IPS-11a (cell line): ENCODE measurements around the gene ZNF141.

Source experiments
- H3K4me3 ChIP-seq: one replicate; pipeline ENCODE4 v1.5.1; 2013; ENCODE audit warnings: low read depth, low read length, control low read depth

Gene ZNF141

DNA sequence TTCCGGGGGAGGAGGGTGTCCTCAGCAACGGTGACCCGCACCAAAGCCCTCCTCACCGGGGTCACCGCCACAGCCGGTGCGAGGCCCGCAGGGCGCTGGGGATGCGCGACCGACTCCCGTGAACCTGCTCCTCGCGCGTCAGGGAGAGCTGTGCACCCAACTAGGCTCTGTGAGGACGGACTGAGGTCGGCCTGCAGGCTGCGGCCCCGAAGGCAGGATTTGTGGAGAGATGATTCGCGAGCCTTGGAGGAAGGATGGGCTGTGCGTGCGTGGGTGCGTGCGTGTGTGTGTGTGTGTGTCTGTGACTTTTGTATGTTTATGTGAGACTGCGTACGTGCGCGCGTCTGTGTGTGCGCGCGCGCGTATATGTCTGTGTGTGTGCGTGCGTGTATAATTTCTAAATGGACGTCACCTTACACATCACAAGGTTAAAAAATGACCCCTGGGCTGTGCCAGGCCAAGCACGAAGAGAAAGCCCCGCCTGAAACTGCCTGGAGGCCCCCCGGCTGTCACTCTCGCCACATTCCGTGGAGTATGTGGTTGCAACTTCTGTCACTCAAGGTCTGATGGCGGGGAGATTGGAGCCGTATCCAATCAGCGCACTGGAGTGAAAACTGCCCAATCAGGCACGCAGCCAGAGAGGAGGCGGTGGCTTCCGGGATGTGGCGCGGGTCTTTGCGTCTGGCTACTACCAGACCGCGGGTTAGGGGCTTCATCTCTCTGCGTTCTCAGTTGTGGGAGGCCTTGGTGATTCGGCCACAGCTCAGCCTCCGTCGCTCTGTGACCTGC lies at the start of gene ZNF141:
TSS of gene ZNF141 (plus strand) at position 672 of the 789 bp plus-strand sequence. CDS start 170 bp downstream, outside the sequence.
- peak within 1 kb of the TSS; percentile 92 for H3K4me3 ChIP-seq

DNA sequence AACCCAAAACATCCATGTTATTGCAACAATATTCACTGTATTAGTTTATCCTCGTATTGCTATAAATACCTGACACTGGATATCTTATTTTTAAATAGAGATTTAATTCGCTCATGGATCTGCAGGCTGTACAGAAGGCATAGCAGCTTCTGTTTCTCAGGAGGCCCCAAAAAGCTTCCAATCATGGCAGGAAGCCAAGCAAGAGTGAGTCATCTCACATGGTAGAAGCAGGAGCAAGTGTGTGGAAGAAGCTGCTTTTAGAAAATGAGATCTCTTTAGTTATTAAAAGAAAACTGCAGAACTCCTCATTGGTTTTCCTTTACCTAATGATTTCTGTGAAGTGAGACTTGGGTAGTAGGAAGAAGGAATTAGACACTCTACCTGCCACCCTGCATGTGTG lies 48.7 kb upstream of the ZNF141 start:
- H3K4me3 ChIP-seq: no peak overlapping the region

DNA sequence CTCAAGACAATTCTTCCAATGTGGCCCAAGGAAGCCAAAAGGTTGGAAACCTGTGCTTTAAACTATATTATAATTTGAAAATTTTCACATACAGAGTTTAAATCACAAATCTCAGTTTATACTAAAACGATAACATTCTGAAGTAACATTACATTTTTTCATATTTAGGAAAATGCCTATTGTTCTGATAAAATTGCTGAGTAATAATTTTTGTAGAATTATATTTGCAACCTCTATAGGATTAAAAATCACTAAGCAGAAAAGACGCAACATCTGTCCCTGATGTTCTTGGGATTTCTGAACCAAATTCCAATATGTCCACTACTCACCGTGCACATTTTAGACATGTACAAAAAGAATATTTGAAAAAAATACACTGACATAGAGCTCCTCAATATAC lies 42.9 kb upstream of the ZNF141 start:
- no peak overlapping the region for H3K4me3 ChIP-seq

DNA sequence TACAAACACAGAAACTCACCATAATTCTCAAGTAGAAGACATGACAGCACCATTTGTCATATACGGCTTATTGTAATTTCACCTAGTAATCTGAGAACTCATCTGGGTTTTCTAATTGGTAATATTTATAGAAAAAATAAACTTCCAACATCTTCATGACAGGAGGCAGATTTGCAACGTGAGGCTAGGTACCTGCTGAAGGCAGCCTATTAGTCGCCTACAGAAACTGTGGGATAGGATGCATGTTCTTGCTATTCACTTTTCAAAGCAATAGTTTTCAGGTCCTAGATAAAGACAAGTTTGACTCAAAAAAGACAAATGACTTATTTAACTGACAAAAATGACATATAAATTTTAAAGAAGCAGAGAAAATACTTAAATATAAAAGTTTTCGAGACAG lies 35.2 kb upstream of the ZNF141 start:
- H3K4me3 ChIP-seq: no peak overlapping the region

DNA sequence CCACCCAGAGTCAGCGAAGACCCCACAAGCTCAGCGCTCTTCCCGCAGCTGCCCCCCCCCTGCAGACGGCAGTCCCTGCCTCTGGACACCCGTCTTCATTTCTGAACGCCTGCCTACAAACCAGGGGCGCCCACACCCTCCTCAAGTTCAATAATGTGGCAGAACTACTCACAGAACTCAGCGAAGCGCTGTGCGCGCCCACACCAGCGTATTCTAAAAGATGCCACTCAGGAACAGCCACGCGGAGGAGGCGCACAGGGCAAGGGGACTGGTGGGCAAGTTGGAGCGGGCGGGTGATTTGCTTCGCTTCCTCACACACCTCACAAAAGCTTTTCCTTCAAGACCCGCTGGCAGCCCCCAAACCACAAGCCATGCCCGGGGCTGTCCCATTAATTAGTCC lies 33.1 kb upstream of the ZNF141 start:
- H3K4me3 ChIP-seq: peak overlapping the region; percentile 90

DNA sequence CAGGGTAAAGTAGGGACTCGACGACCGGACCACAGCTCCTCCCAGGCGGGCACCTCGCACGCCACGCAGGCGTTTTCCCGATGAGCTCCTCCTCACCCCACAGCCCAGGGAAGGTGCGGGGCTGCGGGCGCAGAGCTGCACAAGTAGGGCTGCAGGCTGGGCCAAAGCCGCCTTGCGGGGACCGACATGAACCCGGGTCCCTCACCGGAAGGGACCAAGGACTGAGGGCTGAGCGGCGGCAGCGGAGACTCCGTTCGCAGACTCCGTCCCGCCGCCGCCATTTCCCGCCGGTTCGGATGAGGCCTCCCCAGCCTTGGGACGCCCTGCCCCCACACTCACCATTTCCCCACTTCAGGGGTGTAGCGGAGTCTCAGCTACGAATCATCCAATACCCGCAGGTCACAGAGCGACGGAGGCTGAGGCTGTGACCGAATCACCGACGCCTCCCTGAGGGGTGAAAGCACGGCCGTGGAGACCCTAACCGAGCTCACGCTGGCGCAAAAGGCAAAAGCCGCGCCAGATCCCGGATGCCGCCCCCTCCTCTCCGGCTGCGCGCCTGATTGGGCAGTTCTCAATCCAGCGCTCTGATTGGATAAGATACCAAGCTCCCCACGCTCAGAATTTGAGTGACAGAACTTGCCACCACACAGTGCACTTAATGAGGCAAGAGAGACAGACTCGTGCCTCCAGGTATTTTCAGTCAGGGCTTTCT lies 32.5 kb upstream of the ZNF141 start, which contains the start of gene ZNF732:
TSS of gene ZNF732 (minus strand) at position 506 of the 712 bp plus-strand sequence. CDS start at position 342, 164 bp downstream.
- peak within 1 kb of the TSS; percentile 90 for H3K4me3 ChIP-seq

DNA sequence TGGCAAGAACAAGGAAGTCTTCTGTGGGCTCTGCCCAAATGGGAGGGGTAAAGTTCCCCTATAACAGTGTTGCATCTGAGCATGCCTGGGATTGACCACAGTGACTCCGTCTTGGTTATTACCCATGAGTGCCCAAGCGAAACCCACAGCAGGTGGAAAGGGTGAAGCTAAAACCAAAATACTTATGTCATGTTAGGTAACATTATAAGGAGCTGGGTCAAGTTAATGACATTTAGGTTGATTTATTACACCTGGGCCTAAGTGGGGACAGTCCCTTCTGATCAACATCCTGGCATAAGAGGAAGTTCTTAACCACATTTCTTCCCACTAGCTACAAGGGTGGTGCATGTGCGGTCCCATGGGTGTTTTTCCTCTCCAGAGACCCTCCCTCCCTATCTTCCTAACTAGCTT lies 31.1 kb upstream of the ZNF141 start:
- no peak overlapping the region for H3K4me3 ChIP-seq

DNA sequence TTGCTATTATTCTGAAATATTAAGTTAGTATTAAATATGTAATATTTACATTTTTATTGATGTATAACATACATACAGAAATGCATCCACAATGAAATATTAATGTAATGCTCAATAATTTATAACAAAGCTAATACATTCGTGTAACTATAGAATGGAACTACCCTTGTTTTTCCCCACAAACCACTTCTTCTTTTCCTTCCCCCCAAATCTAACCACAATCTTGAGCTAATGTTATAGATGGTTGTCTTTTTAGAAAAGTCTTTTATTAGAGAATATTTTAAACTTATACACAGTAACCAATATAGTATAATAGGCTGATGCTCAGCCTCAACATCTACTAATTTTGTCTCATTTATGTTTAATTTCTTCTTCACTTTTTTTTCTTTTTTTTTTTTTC lies 27.8 kb upstream of the ZNF141 start:
- no peak overlapping the region for H3K4me3 ChIP-seq

DNA sequence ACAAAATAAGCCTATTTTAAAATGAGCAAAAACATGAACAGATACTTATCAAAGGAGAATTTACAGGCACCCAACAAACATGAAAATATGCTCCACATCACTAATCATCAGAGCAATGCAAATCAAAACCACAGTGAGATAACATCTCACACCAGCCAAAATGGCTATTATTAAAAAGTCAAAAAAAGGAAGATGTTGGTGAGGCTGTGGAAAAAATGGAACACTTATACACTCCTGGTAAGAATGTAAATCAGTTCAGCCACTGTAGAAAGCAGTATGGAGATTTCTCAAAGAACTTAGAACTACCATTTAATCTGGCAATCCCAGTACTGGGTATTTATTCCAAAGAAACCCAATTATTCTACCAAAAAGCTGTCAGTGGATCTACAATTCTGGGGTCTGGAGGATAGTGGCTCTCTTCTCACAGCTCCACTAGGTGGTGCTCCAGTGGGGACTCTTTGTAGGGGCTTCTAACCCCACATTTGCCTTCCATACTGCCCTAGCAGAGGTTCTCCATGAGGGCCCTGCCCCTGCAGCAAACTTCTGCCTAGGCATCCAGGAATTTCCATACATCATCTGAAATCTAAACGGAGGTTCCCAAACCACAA lies 23.2 kb upstream of the ZNF141 start:
- H3K4me3 ChIP-seq: no peak overlapping the region

DNA sequence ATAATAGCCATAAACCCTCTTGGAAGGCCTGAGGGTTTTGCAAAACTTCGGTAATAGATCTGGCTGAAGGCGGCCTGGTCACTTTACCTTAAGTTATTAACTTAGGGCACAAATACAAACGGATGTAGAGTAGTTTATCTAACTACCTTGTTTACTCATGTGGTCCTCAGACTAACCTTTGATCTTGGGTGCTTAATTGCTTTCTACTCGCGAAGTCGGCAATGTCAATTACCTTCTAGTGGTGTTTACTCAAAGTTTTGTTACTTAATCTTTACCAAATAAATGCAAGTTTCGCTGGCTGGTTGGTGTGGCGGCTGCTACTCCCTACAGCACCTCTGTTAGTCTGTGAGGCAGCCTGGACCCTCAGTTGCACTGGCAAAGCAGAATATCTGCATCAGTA lies 8.9 kb upstream of the ZNF141 start:
- H3K4me3 ChIP-seq: no peak overlapping the region

DNA sequence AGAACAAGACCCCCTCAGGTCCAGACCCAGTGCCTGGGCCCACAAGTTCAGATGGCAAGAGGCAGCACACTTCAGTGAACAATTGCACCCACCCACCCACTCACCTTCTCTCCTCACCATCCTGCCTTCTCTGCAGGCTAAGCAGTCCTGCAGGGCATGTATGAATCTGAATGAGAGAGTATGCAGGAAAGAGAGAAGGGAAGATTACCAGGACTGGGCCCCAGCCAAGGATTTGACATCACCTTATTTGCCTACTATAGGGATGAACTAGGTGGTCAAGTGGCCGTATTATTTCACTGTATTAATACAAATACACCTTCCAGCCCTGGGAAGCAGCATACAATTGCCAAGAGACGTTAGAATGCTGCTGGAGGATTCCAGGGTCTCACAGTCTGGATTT lies 2.1 kb upstream of the ZNF141 start:
- no peak overlapping the region for H3K4me3 ChIP-seq

DNA sequence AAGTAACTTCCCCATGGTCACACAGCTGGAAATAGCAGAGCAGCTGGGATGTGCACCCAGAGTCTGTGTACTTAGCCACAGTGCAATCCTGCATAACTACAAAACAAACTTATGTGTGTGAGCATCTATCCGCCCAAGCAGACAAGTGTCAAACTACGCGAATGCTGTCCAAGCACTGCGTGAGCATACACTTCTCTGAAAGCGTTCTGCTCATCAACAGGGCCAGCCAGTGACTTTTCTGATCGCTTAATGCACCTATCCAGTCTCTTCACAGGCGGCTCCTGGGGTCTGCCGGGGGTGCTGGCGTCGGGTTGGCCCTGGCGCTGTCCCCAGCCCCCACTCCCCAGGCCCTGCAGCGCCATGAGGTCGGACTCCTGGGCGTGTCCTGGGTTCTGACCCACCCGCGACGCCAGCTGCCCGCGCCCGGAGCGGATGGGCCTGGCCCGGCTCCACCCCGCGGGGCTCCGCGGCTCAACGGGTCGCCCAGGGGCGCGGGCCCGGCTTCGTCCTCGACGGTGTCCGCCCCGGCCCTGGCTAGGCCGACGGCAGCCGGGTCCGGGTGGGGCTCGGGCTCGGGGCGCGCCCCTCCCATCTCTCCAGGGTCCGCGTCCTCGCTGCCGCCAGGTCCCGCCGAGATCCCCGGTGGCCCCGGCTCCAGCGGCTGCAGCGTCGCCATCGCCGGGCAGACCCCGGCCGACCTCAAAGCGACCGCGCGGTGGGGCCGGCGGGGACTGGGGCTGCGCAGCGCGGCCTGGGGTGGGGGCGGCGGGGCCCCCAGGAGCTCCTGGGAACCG lies 1.3 kb upstream of the ZNF141 start:
- peak overlapping the region; percentile 92 for H3K4me3 ChIP-seq

DNA sequence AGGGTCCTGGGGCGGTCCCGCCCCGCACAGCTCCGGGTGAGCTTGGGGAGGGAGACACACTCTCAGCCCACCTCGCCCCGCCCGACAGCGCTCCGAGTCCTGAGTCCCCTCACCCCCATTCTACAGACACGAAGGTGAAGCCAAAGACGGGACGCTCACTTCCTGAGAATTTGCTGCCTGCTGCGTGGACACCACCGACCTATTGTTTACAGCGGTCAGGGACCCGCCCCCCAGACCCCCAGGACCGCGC lies 796 bp upstream of the ZNF141 start:
- H3K4me3 ChIP-seq: peak overlapping the region; percentile 92

DNA sequence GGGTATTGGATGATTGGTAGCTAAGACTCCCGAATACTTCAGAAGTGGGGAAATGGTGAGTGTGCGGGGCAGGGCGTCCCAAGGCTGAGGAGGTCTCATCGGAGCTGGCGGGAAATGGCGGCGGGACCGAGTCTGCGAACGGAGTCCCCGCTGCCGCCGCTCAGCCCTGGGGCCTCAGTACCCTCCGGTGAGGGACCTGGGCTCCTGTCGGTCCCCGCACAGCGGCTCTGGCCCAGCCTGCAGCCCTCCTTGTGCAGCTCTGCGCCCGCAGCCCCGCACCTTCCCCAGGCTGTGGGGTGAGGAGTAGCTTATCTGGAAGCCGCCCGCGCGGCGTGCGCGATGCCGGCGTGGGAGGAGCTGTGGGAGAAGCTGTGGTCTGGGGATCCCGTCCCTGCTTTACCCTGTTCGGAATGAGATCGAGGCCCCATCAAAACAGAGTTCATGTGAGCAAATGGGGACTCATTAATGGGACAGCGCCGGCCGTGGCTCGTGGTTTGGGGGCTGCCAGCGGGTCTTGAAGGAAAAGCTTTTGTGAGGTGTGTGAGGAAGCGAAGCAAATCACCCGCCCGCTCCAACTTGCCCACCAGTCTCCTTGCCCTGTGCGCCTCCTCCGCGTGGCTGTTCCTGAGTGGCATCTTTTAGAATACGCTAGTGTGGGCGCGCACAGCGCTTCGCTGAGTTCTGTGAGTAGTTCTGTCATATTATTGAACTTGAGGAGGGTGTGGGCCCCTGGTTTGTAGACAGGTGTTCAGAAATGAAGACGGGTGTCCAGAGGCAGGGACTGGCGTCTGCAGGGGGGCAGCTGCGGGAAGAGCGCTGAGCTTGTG lies 531 bp downstream of the ZNF141 start:
- peak overlapping the region; percentile 92 for H3K4me3 ChIP-seq

DNA sequence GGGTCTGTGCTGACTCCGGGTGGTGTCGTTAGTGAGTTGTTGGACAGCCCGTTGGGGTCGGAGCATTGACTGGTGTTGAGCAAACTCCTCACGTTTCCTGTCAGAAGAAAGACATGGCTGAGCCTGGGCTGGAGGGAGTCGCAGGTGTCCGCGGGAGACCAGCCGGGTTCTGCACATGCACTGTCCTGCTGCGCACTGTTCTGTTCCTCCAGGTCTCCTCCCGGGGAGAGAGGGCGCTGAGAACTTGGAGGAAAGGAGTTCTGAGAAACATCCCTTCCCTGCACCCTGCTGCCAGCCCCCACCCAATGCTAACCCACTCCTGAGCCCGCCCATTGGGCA lies 1.1 kb downstream of the ZNF141 start:
- peak overlapping the region; percentile 92 for H3K4me3 ChIP-seq

DNA sequence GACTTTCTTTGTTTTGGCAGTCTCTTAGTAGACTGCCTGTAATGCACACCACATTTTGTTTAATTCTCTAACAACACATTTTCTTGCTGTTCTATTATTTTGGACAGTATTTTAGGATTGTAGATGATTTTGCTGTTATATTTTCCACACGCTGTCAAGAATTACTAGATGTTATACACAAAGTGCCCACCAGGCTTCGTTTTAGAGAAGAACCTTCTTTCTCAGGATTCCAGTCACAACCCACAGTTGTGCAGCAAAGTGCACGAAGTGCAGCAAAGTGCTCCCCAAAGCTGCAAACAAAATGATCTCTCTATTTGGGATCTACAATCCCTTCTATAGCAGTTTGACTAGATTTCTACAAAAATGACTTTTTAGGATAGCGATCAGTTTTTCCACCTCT lies 2.4 kb downstream of the ZNF141 start:
- no peak overlapping the region for H3K4me3 ChIP-seq

DNA sequence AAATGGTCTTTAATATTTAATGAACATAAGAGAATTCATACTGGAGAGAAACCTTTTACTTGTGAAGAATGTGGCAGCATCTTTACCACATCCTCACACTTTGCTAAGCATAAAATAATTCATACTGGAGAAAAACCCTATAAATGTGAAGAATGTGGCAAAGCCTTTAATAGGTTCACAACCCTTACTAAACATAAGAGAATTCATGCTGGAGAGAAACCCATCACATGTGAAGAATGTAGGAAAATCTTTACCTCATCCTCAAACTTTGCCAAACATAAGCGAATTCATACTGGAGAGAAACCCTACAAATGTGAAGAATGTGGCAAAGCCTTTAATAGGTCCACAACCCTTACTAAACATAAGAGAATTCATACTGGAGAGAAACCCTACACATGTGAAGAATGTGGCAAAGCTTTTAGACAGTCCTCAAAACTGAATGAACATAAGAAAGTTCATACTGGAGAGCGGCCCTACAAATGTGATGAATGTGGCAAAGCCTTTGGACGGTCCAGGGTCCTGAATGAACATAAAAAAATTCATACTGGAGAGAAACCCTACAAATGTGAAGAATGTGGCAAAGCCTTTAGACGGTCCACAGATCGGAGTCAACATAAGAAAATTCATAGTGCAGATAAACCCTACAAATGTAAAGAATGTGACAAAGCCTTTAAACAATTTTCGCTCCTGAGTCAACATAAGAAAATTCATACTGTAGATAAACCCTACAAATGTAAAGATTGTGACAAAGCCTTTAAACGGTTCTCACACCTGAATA lies 35.6 kb downstream of the ZNF141 start:
- H3K4me3 ChIP-seq: no peak overlapping the region

DNA sequence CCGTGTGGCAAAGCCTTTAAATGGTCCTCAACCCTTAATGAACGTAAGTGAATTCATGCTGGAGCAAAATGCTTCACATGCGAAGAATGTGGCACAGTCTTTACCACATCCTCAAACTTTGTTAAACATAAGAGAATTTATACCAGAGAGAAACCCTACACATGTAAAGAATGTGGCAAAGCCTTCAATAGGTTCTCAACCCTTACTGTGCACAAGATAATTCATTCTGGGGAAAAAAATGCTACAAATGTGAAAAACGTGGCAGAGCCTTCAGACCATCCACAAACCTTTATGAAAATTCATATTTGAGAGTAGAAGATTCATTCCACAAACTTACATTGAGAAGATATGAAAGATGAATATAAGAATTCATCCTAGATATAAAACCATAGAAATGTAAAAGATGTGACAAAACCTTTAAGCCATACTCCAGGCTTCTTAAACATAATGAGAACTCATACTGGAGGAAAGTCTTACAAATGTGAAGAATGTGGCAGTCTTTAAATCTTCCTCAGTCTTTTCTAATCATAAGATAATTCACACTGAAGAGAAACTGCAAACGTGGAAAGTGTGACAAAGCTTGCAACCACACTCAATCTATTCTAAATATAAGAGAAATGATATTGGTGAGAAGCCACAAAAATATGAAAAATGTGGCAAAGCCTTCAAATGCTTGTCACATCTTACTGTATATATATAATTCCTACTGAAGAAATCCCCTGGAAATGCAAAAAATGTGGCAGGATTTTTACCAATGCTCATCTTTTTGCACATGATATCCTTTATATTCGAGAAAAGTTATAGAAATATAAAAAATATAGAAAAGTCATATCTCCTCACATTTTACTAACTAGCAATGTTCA lies 36.9 kb downstream of the ZNF141 start:
- no peak overlapping the region for H3K4me3 ChIP-seq
